ENCODE measurements around the gene CACNA1A. TPM values are rescaled to one million over a fixed set of nuclear protein-coding genes. Genes with fewer than 3 reads are reported as not detected.

Gene CACNA1A
- total and polyA plus RNA-seq, 8 donors = 2.4 to 42.6 (median 6.8) TPM

DNA sequence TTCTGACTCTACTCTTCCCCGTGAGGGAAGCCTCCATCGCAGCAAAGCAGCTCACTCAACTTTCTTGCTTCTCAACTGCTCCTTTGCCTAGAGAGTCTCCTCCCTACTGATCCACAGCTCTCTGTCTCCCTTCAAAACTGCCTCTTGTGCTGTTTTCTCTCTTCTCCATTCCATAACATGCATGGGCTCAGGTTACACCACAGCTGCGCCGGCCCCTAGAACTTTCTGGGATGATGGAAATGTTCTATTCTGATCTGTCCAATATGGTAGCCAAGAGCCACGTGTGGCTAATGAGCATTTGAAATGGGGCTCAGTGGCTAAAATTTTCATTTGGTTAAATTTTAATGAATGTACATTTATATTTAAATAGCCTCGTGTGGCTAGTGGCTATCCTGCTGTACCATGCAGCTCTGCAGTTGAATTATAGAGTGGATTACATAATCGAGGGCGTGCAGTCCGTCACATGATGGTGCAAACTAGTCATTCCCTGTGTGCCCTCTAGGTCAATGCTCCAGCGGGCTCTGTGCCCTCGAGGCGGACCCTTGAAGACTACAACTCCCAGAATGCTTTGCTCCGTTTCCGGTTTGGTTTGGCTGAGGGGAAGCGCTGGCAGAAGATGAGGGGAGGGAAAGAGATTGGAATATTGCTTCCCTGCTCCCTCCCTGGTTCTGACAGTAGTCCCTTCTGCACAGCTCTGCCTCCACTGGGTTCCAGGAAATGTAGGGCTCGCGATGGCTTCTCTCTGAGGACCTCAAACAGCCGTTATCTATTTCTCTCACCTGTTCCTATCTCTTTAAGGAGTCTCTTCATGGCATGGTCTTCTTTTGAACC, 109.8 kb downstream of the CACNA1A start:
- Histone ChIP-seq H3K36me3 (no peaks in the 10 kb centered on the region), H3K4me3 (no peak overlapping the region), H3K4me1 (no peaks in the 10 kb centered on the region), H3K27me3 (no peaks in the 10 kb centered on the region), H3K9me3 (no peaks in the 10 kb centered on the region), H3K27ac (no peak overlapping the region)
- intact Hi-C loops (cut with DNase I) = no loop called here
- TF ChIP-seq, protein P1, sequence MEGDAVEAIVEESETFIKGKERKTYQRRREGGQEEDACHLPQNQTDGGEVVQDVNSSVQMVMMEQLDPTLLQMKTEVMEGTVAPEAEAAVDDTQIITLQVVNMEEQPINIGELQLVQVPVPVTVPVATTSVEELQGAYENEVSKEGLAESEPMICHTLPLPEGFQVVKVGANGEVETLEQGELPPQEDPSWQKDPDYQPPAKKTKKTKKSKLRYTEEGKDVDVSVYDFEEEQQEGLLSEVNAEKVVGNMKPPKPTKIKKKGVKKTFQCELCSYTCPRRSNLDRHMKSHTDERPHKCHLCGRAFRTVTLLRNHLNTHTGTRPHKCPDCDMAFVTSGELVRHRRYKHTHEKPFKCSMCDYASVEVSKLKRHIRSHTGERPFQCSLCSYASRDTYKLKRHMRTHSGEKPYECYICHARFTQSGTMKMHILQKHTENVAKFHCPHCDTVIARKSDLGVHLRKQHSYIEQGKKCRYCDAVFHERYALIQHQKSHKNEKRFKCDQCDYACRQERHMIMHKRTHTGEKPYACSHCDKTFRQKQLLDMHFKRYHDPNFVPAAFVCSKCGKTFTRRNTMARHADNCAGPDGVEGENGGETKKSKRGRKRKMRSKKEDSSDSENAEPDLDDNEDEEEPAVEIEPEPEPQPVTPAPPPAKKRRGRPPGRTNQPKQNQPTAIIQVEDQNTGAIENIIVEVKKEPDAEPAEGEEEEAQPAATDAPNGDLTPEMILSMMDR (IDR thresholded peaks at IDR 0.05) = no peak
- ATAC-seq = peak; percentile 62 to 83 (median 66)
- peak in 4 of 6 donors; percentile 30 to 43 (median 40) for DNase-seq
- FAIRE-seq = no peak
- WGBS, 2 donors = 20 to 32% methylated on average over 18 of the region's 18 CpGs

- WGBS, 2 donors = 56 to 66% methylated on average over 4 of the region's 4 CpGs
- Histone ChIP-seq H3K9me3 (no peaks in the 10 kb centered on the region), H3K27ac (no peak overlapping the region), H3K4me3 (no peak overlapping the region), H3K4me1 (no peaks in the 10 kb centered on the region), H3K36me3 (no peaks in the 10 kb centered on the region), H3K27me3 (no peaks in the 10 kb centered on the region)
- intact Hi-C loops (cut with DNase I) = no loop called here
- ATAC-seq (no peak), DNase-seq (no peak), FAIRE-seq (no peak)
- TF ChIP-seq, protein P1 (IDR thresholded peaks at IDR 0.05) = no peak
These were observed 123.7 kb downstream of the CACNA1A start for GRCh38 chr19:13382633-13382938.

- Histone ChIP-seq H3K27ac (no peak overlapping the region), H3K4me3 (no peak overlapping the region), H3K4me1 (no peaks in the 10 kb centered on the region), H3K9me3 (no peaks in the 10 kb centered on the region), H3K27me3 (no peaks in the 10 kb centered on the region), H3K36me3 (no peaks in the 10 kb centered on the region)
- FAIRE-seq (no peak), DNase-seq (no peak), ATAC-seq (no peak)
- TF ChIP-seq, protein P1 (IDR thresholded peaks at IDR 0.05) = no peak
- intact Hi-C loops (cut with DNase I) = no loop called here
- WGBS, 2 donors = 49 to 58% methylated on average over 9 of the region's 9 CpGs
These were observed 124.2 kb downstream of the CACNA1A start for GRCh38 chr19:13381827-13382632.

DNA sequence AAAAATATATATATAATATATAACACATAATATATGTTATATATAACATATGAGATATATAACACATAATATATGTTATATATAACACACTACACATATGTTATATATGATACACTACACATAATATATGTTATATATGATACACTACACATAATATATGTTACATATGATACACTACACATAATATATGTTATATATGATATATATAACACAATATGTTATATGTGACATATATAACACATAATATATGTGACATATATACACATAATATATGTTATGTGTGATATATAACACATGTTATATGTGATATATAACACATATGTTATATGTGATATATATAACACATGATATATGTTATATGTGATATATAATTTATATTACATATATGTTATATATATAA, 129.7 kb downstream of the CACNA1A start:
- TF ChIP-seq, protein P1 (IDR thresholded peaks at IDR 0.05) = no peak

DNA sequence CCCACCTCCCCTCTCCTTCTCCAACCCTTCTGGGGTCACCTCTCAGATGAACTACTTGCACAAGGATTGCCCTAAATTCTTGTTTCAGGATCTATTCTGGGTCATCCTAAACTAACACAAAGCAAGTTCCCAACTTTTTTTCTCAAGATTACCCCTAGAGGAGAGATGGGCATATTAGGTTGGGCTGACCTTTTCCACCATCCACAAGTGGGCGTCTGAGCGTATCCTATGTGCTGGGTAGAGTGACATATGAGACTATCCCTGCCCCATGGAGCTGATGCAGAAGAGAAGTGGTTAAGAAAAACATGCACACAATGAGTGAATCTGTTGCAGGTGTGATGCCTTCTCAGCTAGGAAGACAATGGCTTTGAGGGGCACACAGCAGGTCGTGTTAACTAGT, 132.7 kb downstream of the CACNA1A start:
- ATAC-seq (no peak), FAIRE-seq (no peak), DNase-seq (no peak)
- Histone ChIP-seq H3K4me1 (no peaks in the 10 kb centered on the region), H3K9me3 (no peaks in the 10 kb centered on the region), H3K27me3 (no peaks in the 10 kb centered on the region), H3K4me3 (no peak overlapping the region), H3K27ac (no peak overlapping the region), H3K36me3 (no peaks in the 10 kb centered on the region)
- TF ChIP-seq, protein P1 (IDR thresholded peaks at IDR 0.05) = no peak
- intact Hi-C loops (cut with DNase I) = no loop called here
- 40 to 50% methylated on average over 3 of the region's 3 CpGs for WGBS, 2 donors

More for the DNA sequence above, 129.7 kb downstream of the CACNA1A start:
- Histone ChIP-seq H3K36me3 (no peaks in the 10 kb centered on the region), H3K27me3 (no peaks in the 10 kb centered on the region), H3K27ac (no peak overlapping the region), H3K4me3 (no peak overlapping the region), H3K4me1 (no peaks in the 10 kb centered on the region), H3K9me3 (no peaks in the 10 kb centered on the region)
- ATAC-seq = no peak
- no peak for DNase-seq
- peak; percentile 79 for FAIRE-seq
- intact Hi-C loops (cut with DNase I) = no loop called here

Measured in pancreas (tissue), 10 donors.